ENCODE measurements around the gene SMLR1.

The SMLR1 gene

GRCh38 chr6:130810307-130811030 lies 16.7 kb upstream of the SMLR1 start:
- TF ChIP-seq CTCF (IDR thresholded peaks at IDR 0.05; ENCODE audit: insufficient read depth, low read depth, low read length, missing control alignments), result no peak
- no peak for DNase-seq (ENCODE audit: low read depth)
- H3K4me3 ChIP-seq (ENCODE audit: low read depth, low read length), result no peak overlapping the region

- H3K4me3 ChIP-seq (ENCODE audit: low read depth, low read length), result no peak overlapping the region
- no peak for TF ChIP-seq CTCF (IDR thresholded peaks at IDR 0.05; ENCODE audit: insufficient read depth, low read depth, low read length, missing control alignments)
- no peak for DNase-seq (ENCODE audit: low read depth)
Observed at GRCh38 chr6:130811932-130812331, 15.3 kb upstream of the SMLR1 start.

- no peak overlapping the region for H3K4me3 ChIP-seq (ENCODE audit: low read depth, low read length)
- no peak for TF ChIP-seq CTCF (IDR thresholded peaks at IDR 0.05; ENCODE audit: insufficient read depth, low read depth, low read length, missing control alignments)
- DNase-seq (ENCODE audit: low read depth), result no peak
Observed at GRCh38 chr6:130814506-130814905, 12.7 kb upstream of the SMLR1 start.

GRCh38 chr6:130815200-130816071 lies 11.8 kb upstream of the SMLR1 start:
- no peak overlapping the region for H3K4me3 ChIP-seq (ENCODE audit: low read depth, low read length)
- no peak for DNase-seq (ENCODE audit: low read depth)
- no peak for TF ChIP-seq CTCF (IDR thresholded peaks at IDR 0.05; ENCODE audit: insufficient read depth, low read depth, low read length, missing control alignments)

GRCh38 chr6:130822736-130823135 lies 4.5 kb upstream of the SMLR1 start:
- DNase-seq (ENCODE audit: low read depth), result no peak
- TF ChIP-seq CTCF (IDR thresholded peaks at IDR 0.05; ENCODE audit: insufficient read depth, low read depth, low read length, missing control alignments), result no peak
- no peak overlapping the region for H3K4me3 ChIP-seq (ENCODE audit: low read depth, low read length)

GRCh38 chr6:130824978-130825694 lies 2.1 kb upstream of the SMLR1 start:
- DNase-seq (ENCODE audit: low read depth), result no peak
- TF ChIP-seq CTCF (IDR thresholded peaks at IDR 0.05; ENCODE audit: insufficient read depth, low read depth, low read length, missing control alignments), result no peak

More at GRCh38 chr6:130824978-130825694, 2.1 kb upstream of the SMLR1 start:
- H3K4me3 ChIP-seq (ENCODE audit: low read depth, low read length), result no peak overlapping the region
